Measurements from ENCODE around the gene FAM168A. TPM values are rescaled to one million over a fixed set of nuclear protein-coding genes. Genes with fewer than 3 reads are reported as not detected.
A peak's percentile ranks its signal among the peaks of the same experiment; 100 is the strongest.

Gene FAM168A
- total and polyA plus RNA-seq, 2 of the 8 experiments (the other 6 are each of a cell fraction or from before 2014, with no cell fraction given), result 17.1 to 21.6 TPM

GRCh38 chr11:73350908-73351636 lies 246.8 kb downstream of the FAM168A start (continued):
- TF ChIP-seq, protein P1, sequence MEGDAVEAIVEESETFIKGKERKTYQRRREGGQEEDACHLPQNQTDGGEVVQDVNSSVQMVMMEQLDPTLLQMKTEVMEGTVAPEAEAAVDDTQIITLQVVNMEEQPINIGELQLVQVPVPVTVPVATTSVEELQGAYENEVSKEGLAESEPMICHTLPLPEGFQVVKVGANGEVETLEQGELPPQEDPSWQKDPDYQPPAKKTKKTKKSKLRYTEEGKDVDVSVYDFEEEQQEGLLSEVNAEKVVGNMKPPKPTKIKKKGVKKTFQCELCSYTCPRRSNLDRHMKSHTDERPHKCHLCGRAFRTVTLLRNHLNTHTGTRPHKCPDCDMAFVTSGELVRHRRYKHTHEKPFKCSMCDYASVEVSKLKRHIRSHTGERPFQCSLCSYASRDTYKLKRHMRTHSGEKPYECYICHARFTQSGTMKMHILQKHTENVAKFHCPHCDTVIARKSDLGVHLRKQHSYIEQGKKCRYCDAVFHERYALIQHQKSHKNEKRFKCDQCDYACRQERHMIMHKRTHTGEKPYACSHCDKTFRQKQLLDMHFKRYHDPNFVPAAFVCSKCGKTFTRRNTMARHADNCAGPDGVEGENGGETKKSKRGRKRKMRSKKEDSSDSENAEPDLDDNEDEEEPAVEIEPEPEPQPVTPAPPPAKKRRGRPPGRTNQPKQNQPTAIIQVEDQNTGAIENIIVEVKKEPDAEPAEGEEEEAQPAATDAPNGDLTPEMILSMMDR (IDR thresholded peaks at IDR 0.05; ENCODE audit: control extremely low read depth in 1 of 3, insufficient read depth in 1 of 3, low read depth in 1 of 3, low read length in 3 of 3), result peak; percentile 82 to 88 (median 85)
- TF ChIP-seq RBBP5 (IDR thresholded peaks at IDR 0.05; ENCODE audit: borderline replicate concordance, low read depth, low read length), result no peak
- no peak for TF ChIP-seq HDAC6 (IDR thresholded peaks at IDR 0.05; ENCODE audit: low read depth, low read length)

Small RNA genes within 50 kb of the gene (small RNA-seq; reads per million reads assigned to genes)
- gene AP000763.2 (ENCODE audit: insufficient read depth) (not detected), gene HMGN2P38 (ENCODE audit: insufficient read depth) (not detected)

Other genes with a start within 250 kb of the FAM168A start
- gene RELT, start 221.7 kb downstream of the FAM168A start, total RNA-seq (2021; fragmentation: NEBNext Ultra II Directional; extraction: Animal tissue kit (Norgen Biotek cat#: 25700)), result 5.3 and 5.7 TPM in 2 replicates
- 3.4 and 4.4 TPM in 2 replicates for gene RELT, start 221.7 kb downstream of the FAM168A start, polyA plus RNA-seq (2011; rRNA removed)
- gene PLEKHB1, start 48.5 kb upstream of the FAM168A start, total RNA-seq (2021; fragmentation: NEBNext Ultra II Directional; extraction: Animal tissue kit (Norgen Biotek cat#: 25700)), result 13.5 and 14.8 TPM in 2 replicates
- 24.5 and 34.8 TPM in 2 replicates for gene PLEKHB1, start 48.5 kb upstream of the FAM168A start, polyA plus RNA-seq (2011; rRNA removed)
- gene RAB6A, start 163.0 kb upstream of the FAM168A start, total RNA-seq (2021; fragmentation: NEBNext Ultra II Directional; extraction: Animal tissue kit (Norgen Biotek cat#: 25700)), result 88.6 and 89.3 TPM in 2 replicates
- 24.4 and 33.5 TPM in 2 replicates for gene RAB6A, start 163.0 kb upstream of the FAM168A start, polyA plus RNA-seq (2011; rRNA removed)
- 59.9 and 60.7 TPM in 2 replicates for gene MRPL48, start 189.8 kb upstream of the FAM168A start, total RNA-seq (2021; fragmentation: NEBNext Ultra II Directional; extraction: Animal tissue kit (Norgen Biotek cat#: 25700))
- 22.8 and 34.9 TPM in 2 replicates for gene MRPL48, start 189.8 kb upstream of the FAM168A start, polyA plus RNA-seq (2011; rRNA removed)

Measured in H1 (cell line).